GM21360 (cell line): ENCODE measurements around the gene GSTK1.
A peak's percentile ranks its signal among the peaks of the same experiment; 100 is the strongest.
"Not testable (repeated sequence)": the region's sequence is repeated elsewhere in the genome, so short reads cannot be mapped to it uniquely, and the experiment has no call there.

ENCODE experiments used
- ATAC-seq: cut with Tn5 transposase; IDR thresholded peaks from one replicate; pipeline ENCODE4 v1.9.1; 2021; ENCODE audit warnings: mild to moderate bottlenecking, moderate library complexity; ENCODE audit not compliant: unreplicated experiment

Gene GSTK1

DNA sequence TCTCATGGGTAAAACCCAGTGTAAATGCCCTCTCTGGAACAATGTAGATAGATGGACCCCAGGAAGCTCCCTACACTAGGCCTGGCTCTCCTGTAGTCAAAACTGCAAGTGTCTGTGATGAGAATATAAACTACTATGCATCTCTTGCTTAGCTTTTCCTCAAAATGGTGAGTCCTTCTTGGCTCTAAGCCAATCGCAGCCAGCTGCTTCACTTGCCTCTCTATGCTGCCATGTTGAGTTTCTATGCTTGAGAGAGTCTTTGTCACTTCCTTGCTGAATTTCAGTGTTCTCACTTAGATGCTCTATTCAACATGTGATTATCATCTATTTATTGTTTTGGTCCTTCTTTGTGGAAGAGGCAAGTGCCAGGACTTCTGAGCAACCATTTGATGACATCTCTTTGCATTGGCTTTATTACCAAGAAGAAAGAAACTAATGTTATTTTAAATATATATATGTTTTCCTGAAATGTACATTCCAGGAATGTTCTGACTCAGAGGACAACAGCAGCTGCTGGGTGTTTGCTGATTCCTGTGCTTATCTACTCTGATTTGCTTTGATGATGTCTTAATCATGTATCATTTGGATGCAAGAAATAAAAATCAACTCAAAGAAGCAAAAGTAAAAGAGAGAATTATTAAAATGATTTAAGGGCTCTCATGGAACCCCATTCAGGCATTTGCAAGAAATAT lies 24.8 kb upstream of the GSTK1 start:
- no peak for ATAC-seq

DNA sequence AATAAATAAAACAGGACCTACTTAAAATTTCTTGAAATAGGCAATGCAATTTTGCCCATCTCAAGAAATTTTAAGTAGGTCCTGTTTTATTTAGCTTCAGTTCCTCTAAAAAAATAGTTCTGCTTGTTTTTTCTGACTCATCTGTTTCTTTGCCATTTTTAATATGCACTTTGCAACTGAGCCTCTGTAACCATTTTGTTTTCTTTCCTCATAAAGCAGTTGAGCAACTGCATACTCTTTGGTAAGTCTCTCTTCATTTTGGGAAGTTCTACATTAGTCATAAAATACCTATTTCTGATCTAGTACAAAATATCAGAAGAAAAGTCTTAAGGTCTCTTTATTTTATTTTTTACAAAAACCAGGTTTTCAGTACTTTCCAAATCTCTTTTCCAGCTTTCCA lies 23.4 kb upstream of the GSTK1 start:
- ATAC-seq = no peak

- peak; percentile 98 for ATAC-seq
Observed at GRCh38 chr7:143240291-143241168, 22.7 kb upstream of the GSTK1 start.

- no peak for ATAC-seq
Observed at GRCh38 chr7:143242306-143242705, 20.9 kb upstream of the GSTK1 start.

DNA sequence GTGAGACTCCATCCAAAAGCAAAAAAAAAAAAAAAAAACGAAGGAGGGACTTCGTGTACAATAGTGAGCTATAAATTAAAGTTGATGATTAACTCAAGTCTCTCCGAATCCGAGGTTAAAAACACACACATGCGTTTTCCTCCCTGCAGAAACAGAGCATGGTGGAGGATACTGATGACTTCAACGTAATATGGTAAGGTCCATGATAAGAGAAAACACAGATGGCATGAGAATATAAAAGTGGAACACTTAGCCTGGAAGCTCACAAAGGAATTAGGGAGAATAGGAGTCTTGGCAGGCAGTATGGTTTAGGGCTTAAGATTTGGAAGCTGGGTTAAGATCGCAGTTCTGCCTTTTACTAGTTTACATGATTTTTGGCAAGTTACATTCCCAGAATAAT lies 20.1 kb upstream of the GSTK1 start:
- ATAC-seq = no peak

DNA sequence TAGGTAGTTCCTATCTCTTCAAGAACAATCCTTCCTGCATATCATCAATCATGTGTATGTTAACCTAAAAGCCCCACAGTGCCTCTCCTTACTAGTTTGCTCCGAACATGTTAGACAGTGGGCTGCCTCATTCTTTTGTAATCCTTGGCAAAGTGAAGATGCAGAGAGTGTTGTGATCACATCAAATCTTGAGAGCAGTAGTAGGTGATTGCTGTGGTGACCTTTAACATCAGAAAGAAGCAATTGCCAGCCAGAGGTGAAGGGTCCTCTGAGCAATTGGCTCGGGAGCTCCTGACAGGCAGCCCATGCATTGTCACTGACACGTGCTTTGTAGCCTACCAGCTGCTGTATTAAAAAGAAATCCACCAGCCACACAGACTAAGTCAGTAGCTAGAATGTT lies 19.6 kb upstream of the GSTK1 start:
- no peak for ATAC-seq

DNA sequence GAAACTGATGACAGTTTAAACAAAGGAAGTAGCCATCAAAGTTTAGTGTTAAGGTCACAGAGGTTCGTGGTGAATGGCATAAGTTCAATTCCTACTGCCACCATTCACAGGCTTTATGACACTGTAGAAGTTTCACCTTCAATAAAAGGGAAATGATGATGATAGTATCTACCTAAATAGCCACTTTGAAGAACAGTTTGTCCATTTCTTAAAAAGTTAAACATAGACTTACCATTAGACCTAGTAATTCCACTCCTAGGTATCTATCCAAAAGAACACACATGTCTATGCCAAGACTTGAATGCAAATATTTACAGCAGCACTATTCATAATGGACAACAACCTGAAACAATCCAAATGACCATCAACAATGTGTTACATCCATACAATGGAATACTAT lies 18.9 kb upstream of the GSTK1 start:
- ATAC-seq = no peak

- ATAC-seq = no peak
Observed at GRCh38 chr7:143245123-143245522, 18.1 kb upstream of the GSTK1 start.

- ATAC-seq = no peak
Observed at GRCh38 chr7:143247372-143247771, 15.9 kb upstream of the GSTK1 start.

- no peak for ATAC-seq
Observed at GRCh38 chr7:143248761-143249354, 14.4 kb upstream of the GSTK1 start.

GRCh38 chr7:143250199-143250598 lies 13.0 kb upstream of the GSTK1 start:
- no peak for ATAC-seq

- no peak for ATAC-seq
Observed at GRCh38 chr7:143250822-143251221, 12.4 kb upstream of the GSTK1 start.

GRCh38 chr7:143252006-143252405 lies 11.2 kb upstream of the GSTK1 start:
- ATAC-seq = no peak

GRCh38 chr7:143255564-143255963 lies 7.7 kb upstream of the GSTK1 start:
- ATAC-seq = no peak

DNA sequence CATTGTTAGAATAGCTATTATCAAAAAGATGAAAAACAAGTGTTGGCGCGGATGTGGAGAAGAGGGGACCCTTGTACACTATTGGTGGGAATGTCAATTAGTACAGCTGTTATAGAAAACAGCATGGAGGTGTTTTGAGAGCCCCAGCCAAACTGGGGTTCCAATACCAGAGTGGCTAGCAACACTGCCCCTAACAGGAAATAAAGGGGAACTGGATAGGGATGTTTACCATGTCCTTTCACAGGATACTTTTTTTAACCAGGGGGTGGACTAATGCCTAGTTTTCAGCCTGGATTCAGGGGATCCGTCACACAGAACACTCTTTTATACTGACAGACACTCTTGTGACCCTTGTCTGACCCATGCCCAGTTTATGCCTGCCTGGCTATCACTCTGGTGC lies 6.9 kb upstream of the GSTK1 start:
- no peak for ATAC-seq

GRCh38 chr7:143256932-143257331 lies 6.3 kb upstream of the GSTK1 start:
- peak; percentile 81 for ATAC-seq

DNA sequence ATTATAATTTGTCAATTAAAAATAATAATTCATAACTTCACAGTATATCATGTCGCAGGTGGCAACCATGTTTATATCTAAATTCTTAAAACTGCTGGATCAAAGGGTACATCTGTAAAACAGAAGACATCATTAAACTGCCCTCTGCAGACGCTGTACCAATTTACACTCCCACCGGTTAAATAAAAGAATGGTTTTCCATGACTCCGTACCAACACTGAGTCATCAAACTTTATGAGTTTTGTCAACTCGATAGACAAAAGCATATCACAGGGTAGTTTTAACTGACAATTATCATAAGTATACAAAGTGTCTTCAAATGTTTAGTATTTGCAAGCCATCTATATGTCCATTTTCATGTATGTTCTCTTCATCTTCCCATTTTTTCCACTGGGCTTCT lies 5.7 kb upstream of the GSTK1 start:
- no peak for ATAC-seq

GRCh38 chr7:143258831-143259230 lies 4.4 kb upstream of the GSTK1 start:
- ATAC-seq = peak; percentile 46

DNA sequence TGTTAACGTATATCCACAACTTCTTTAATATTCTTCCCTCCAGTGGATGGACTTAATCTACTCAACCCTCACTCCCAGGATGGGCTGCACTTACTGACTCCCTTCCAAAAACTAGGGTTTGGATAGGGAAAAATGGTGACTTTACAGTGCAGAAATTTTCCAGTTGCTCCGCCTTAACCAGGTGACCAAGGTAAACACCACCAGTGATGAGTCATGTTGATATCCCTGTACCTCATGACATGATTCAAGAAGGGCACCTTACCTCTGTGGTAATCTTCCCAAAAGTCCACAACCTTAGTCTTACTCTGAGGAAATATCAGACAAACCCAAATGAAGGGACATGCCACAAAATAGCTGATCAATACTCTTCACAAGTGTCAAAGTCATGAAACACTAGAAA lies 3.5 kb upstream of the GSTK1 start:
- no peak for ATAC-seq

DNA sequence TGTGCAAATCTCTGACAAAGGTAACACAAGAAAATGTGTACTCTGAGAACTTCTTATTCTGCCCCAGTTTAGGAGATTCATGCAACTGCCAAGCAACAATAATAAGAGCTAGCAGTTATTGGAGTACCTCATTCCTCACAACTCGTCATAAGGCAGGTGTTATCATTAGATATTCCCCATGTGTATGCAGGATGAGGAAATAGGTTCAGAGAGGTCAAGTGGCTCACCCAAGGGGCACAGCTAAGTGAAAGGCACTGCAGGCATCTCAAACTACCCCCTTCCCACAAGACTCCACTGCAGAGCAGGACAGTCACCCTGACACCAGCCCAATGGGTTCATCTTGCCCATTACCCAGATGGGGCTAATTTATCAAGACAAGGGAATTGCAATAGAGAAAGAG lies 1.3 kb upstream of the GSTK1 start:
- ATAC-seq = no peak

DNA sequence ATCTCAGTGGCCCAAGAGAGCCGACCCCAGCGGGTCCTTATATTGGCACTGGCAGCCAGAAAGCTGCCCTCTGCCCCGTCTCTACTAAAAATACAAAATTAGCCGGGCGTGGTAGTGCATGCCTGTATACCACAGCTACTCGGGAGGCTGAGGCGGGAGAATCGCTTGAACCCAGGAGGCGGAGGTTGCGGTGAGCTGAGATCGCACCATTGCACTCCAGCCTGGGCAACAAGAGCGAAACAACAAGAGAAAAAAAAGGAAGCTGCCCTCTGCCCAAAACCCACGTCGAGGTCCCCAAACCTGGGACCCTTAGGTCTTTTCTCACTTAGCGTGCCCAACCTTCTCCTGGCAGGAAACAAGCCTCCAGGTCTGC lies 941 bp downstream of the GSTK1 start:
- ATAC-seq = not testable (repeated sequence)
